GM18870 (cell line): Measurements from ENCODE around the gene CMSS1.
"Not testable (repeated sequence)": the region's sequence is repeated elsewhere in the genome, so short reads cannot be mapped to it uniquely, and the experiment has no call there.

Source experiments
- ATAC-seq: cut with Tn5 transposase; IDR thresholded peaks from one replicate; pipeline ENCODE4 v1.9.1; 2021; ENCODE audit warnings: moderate library complexity; ENCODE audit not compliant: unreplicated experiment

Gene CMSS1

DNA sequence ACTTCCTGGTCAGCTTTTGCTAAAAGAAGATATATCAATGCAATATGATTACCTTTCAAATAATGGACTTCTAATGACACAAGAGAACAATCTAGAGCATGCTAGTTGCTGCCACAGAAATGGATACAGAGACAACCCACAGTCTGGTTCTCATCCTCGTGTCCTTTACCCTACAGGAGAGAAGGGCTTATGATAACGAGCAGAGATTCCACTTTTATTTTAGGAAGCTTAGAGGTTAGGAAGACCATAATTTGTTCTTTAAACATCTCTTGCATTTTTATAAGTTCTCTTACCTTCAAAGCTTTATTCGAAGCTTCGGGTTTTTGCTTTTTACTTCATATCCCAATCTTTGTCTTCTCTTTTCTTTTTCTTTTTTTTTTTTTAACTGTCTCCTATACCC is 257.5 kb downstream of the CMSS1 start:
- no peak for ATAC-seq

DNA sequence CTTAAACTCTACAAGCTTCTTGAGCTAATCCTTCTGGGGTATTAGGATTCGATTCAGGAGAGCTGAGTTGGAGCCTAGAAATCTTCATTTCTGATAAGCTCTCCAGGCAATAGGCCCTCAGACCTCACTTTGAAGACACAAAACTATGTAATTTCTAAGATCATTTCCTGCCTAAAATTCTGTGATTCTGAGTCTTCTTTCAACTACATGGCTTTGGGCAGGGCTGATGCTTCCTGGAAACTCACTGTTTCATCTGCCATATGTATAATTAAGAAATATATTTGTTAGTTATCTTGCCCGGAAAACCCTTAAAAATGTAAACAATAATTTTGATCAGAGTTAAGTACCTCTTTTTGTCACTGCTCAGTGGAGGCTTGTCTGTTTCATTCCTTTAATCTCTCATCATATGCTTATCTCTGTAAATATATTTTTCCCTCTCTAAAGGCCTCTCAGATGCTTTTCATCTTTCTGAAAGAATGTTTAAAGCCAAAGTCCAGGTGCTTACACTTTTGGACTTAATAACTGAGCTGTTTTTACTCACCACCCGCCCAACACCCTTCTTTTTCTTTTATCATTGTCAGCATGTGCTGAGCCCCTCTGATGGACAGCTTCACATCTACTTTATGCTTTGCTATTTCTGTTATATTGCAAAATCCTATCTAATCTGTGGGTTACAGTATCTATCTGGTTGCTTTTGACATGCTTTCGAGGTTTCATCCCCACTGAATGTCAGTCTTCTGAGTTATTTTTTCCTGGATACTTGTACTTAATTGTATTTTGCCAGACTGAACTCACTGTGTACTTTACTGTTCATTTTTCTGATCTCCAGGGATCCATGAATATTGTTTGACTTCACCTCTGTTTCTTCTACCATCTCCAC is 258.4 kb downstream of the CMSS1 start:
- no peak for ATAC-seq

DNA sequence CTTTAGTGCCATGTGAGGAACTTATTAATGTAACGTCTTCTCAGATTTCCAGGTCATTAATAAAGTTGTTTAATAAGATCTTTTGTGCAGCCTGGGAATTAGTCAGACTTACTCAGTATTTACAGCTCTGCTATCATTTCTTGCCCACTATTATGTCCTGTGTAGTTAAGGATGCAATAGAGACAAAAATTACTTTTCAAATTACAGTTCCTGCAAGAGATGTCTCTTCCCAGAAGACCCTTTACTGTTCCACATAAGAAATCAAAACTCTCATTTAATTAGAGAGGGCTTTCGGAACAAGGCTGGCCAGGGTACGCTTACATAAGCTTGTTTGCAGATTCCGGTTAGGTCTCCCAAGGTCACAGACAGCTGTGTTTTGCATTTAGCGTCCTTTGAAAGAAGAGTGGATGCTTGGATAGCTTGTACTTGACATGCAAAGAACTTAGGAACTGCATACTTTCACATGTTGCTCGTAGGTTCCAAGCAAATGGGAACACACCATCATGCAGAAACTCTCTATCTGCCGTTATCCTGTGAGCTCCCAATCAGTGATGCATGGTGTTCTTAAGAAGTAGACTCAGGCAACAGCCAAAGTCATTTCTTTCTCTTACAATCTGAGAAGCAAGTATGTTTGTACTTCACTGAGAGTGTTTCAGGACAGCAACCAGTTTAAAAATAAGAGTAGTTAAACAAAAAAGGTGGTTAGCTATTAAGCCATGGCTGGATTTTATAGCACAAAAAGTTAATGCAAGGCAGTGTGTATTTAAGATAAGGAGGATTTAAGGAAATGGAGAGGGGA is 259.3 kb downstream of the CMSS1 start:
- no peak for ATAC-seq

DNA sequence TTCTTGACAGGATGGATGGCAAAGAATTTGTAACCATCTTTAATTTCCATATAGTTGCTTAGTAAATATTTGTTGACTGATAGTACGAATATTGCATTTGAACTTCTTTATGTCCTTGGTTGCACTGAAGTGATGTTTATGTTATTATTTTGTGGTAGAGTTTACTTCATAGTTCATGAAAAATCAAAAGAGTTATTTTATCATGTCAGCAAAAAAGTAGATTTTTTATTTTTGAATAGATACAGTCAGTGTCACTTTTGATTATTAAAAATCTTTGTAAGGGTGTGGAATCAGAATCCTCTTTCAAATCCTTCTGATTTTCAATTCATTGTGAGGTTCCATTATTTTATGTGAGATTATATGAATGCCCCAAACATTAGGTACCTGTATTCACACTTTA is 261.7 kb downstream of the CMSS1 start:
- ATAC-seq, result no peak

- ATAC-seq, result no peak
Measured at GRCh38 chr3:100080573-100080972, 262.9 kb downstream of the CMSS1 start.

- no peak for ATAC-seq
Measured at GRCh38 chr3:100081311-100081710, 263.6 kb downstream of the CMSS1 start.

- no peak for ATAC-seq
Measured at GRCh38 chr3:100081986-100082692, 264.5 kb downstream of the CMSS1 start.

DNA sequence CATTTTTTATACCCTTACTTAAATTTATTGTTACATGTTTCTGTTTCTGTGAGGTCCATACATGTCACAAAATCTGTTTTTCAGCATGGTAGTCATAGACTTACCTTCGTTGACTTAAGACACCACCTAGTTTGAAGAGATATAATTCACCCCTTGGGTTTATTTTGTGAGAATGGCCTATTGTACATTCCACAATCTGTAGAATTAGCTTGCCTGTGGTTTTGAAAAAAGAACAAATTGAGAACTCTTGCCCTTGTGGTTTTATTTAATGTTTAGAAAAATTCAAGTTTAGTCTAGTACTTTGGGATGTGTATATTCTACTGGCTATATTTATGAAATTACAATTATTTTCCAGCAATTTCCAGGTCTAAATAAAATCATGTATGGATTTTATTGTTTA is 265.1 kb downstream of the CMSS1 start:
- no peak for ATAC-seq

- ATAC-seq, result no peak
Measured at GRCh38 chr3:100083209-100083608, 265.5 kb downstream of the CMSS1 start.

- no peak for ATAC-seq
Measured at GRCh38 chr3:100084100-100084806, 266.6 kb downstream of the CMSS1 start.

DNA sequence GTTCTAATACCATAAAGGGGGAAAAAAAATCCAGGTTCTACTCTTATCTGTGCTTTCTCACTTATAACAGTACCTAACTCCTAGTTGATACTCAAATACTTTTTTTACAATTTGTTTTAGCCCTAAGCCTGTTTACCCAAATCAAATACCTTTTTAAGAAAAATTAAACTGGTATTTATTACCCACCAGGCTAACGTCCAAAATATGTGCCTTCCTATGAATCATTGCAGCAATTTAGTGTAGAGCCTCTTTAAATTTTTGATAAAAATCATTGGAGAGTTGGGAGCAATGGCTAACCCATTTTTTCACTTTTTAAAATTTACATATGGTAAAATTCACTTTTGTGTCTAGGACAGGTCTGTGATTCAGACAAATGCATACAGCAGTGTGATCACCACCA is 268.7 kb downstream of the CMSS1 start:
- ATAC-seq, result no peak

- ATAC-seq, result peak; percentile 97
Measured at GRCh38 chr3:100087198-100087597, 269.5 kb downstream of the CMSS1 start.

GRCh38 chr3:100088735-100089368 is 271.2 kb downstream of the CMSS1 start:
- no peak for ATAC-seq

DNA sequence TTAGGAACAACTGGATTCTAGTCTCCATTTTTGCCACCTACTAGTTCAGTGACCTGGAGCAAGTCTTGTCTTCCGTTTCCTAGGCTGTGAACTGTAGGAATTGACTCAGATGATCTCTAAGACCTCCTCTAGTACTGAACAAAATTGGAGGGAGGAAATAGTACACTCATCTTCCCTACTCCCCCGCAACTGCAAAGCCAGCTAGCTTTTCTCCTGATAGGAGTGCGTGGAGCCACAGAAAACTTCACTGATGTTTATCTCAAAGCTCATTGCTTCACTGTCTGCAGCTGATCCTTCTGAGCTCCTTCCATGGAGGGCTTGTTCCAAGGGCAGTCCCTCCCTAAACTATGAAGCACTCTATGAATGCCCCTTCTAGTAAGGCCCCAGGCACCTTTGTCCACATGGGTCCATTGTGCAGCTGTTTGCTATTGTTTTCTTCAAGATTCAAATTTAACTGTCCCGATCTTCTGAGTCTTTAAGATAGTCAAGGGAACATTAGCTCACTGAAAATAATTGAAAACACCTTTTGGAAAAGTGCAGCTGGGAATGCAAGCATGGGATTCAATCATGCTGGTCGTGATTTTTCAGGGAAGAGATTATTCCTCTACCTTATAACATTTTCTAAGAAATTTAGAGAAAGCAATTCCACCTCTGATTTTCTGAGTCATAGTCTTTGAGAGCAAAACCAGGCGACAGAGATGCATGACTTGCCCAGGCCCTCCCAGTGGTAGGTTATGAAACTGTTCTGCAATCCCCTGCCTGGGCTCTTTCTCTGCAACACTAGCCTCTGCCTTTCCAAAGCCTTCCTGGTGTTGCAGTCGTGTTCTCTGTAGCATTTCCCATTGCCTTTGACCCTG is 272.4 kb downstream of the CMSS1 start:
- ATAC-seq, result peak; percentile 28

DNA sequence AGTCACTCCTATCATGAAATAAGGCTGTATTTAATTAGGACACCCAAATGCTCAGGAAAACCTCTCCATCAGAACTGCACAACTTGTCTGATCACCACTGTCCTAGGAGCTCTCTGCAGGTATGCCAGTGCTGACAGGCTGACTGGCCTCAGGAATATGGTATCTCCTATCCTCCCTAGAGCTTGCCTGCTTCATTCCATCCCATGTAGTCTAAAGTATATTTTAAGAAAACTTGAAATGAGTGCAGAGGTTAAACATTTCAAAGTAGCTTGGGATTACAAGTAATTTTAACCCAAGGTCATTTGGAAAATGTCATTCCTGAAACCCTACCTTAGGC is 273.0 kb downstream of the CMSS1 start:
- no peak for ATAC-seq

- ATAC-seq, result no peak
Measured at GRCh38 chr3:100093831-100094230, 276.2 kb downstream of the CMSS1 start.

GRCh38 chr3:100096286-100096685 is 278.6 kb downstream of the CMSS1 start:
- ATAC-seq, result not testable (repeated sequence)

GRCh38 chr3:100096866-100097265 is 279.2 kb downstream of the CMSS1 start:
- ATAC-seq, result no peak

- ATAC-seq, result no peak
Measured at GRCh38 chr3:100097919-100098783, 280.5 kb downstream of the CMSS1 start.
